Measurements from ENCODE around the gene FLT1.

The FLT1 gene

DNA sequence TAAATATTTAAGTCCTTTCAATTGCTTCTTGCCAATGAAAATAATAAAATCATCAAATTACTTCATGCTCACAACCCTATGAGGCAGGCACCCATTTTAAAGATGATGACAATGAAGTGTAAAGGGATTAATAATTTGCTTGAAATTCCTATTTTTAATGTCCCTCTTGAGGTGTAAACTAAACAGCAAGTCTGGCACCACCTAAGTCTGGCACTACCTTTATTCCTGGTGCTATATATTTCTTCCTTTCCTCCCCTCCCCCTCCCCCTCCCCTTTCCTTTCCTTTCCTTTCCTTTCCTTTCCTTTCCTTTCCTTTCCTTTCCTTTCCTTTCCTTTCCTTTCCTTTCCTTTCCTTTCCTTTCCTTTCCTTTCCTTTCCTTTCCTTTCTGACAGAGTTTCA lies 42.2 kb downstream of the FLT1 start:
- no peak for DNase-seq

DNA sequence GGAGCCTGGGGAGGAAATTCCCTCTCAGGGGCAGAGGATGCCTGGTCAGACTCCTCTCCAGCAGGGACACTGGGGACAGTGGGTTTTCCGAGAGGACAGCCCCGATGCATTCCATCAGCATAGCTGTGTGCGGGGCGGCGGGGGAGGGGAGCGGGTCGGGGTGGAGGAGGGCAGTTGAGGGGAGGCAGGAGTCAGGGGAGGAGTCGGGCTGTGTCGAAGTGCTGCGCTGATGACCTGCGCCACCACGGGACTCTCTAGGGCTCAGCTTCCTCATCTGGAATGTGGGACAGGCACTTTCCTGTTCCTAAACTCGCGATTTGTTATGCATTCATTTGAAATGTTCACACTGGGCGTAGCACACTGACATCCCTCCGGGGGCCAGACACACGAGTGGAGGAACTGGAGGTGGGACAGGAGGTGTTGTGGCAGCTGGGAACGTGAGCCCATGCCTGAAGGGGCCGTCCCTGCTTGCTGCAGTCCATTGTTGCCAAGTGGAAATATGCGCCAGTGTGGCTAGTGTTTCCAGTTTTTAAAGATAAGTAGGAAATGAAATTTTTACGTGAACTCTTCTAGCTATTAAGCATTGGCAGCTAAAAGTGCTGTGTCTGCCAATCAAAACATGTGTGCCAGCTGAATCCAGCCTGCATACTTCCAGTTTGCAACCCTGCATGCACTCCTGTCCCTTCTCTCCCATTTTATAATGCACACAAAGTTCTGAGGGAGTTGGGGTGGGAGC lies 43.3 kb downstream of the FLT1 start:
- DNase-seq, result no peak

DNA sequence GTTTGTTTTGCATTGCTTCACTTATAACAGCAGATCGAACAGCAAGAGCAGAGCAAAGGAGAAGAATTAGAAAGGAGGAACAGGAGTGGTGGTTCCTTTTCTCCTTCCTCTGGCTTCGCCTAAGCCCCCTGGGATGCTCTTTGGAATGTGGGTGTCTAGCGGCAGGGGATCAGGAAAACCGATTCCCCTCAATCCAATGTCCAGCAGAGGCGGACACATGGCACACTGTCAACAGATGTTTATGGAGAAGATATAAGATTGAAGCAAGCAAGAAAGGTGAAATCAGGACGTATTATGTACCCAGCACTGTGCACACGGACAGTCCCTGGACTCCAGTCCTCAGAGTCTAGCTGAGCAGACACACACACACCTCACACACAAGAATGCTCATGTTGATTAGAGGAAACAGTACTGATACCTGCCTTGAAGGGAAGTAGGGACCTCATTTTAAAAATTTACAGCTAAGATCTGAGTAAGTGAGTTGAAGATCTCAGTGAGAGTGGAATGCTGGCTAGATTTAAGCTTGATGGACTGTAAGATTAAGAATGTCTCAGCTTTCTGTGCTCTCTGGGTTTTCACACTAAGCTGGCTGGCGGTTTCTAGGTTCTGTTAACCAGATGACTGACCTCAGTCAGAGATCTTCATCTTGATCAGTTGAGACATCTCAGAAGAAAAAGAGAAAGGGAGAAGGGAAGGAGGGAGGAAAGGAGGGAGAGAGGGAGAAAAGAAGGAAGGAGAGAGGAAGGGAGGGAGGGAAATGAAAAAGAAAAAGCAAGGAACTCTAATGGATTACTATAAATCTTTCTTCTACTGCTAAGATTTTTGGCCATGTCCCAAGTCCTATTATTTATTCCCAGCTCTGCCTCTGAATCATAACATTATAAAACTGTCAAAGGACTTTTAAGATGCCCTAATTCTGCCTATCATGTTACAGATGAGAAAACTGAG lies 44.8 kb downstream of the FLT1 start:
- DNase-seq, result no peak

DNA sequence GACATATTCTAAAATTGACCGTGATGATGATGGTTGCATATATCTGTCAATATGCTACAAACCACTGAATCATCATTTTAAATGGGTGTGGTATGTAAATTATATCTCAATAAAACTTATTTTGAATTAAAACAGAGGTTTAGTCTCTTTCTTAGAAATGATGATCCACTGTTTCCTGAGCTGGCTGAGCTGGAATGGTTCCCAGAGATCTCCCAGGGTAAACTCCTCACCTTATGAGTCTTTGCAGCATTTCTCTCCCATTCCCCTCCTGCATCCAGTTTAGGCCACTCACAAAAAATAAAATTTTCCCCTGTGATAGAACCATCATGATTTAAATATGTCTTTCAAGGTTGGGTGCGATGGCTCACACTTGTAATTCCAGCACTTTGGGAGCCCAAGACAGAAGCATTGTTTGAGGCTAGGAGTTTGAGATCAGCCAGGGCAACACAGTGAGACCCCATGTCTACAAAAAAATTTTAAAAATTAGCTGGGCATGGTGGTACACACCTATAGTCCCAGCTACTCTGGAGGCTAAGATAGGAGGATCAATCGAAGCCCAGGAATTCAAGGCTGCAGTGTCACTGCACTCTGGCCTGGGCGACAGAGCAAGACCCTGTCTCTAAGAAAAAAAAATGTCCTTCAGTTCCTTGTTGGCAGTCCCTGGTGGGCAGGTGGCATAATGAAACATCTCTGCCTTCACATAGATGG lies 46.1 kb downstream of the FLT1 start:
- no peak for DNase-seq

DNA sequence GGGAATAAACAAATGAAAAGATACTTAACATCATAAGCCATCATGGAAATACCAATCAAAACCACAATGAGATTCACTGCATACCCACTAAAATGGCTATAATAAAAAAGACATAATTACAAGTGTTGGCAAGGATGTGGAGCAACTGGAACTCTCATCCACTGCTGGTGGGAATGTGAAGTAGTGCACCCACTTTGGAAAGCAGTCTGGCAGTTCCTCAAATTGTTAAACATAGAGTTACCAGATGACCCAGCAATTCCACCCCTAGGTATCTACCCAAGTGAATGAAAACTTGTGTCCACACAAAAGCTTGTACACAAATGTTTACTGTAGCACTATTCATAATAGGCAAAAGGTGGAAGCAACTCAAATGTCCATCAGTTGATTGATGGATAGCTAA lies 46.9 kb downstream of the FLT1 start:
- DNase-seq, result no peak

DNA sequence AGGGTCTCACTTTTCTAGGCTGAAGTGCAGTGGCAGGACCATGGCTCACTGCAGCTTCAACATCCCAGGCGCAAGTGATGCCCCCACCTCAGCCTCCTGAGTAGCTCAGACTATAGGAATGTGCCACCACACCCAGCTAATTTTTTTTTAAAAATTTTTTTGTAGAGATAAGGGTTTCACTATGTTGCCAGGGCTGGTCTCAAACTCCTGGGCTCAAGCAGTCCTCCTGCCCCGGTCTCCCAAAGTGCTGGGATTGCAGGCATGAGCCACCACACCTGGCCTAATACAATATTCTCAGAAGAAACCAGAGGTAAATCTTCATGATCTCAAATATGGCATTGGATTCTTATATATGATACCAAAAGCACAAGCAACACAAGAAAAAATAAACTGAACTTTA lies 47.7 kb downstream of the FLT1 start:
- DNase-seq, result no peak

DNA sequence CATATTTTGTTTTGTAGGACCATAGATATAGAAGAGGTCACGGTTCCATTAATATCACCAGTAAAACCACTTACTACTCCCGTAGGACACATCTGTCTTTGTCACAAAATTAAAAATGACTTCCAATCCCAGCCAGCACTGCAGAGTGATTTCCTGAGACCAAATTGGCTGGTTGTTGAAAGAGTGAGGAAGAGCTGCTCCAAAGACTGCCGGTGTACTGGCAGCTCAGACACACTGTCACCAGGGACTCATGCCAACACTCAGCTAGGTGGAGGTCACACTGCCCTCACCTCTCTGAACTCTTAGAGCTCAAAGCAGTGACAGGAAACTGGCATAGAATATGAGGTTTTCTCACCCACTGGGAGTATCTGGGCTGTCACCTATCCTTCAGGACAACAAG lies 52.1 kb downstream of the FLT1 start:
- no peak for DNase-seq

DNA sequence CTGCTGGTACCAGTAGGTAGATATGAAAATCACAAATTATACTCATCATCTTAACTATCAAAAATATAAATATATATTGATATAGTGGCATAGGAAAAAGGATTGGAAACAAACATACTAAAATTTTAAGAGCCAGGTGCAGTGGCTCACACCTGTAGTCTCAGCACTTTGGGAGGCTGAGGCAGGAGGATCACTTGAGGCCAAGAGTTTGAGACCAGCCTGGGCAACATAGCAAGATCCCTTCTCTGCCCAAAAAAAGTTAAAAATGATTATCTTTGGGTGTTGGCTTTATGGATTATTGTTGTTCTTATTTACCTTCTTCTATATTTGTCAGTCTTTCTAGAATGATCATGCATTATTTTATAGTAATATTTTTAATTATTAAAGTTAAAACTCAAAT lies 53.4 kb downstream of the FLT1 start:
- no peak for DNase-seq

DNA sequence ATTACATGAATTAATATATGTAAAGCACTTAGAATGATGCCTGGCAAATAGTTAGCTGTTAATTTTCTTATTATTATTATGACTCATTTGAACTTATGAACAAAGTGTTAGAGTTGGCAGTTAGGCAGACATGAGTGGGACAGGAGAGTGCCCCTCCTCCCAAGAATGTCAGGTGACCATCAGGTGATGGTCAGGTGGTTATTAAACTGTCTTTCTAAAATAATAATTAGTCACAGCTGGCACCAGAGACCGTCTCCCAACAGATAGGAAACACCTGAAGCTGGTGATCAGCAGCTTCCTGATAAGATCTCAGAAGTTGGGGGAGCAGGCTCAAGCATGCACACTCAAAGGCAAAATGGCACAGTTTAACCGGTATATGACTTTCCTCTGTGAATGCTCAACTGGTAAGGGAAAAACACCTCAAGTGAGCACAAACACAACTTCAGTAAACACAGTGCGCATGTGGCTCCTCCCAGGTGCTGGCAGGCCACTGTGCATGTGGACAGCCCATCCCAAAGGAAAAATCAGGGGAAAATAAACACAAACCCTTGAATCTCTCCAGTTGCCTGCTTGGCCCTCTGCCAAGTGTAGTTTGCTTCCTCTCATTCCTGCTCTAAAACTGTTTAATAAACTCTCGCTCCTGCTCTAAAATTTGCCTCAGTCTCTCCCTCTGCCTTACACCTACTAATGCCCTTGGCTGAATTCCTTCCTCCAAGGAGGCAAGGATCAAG lies 54.0 kb downstream of the FLT1 start:
- no peak for DNase-seq

DNA sequence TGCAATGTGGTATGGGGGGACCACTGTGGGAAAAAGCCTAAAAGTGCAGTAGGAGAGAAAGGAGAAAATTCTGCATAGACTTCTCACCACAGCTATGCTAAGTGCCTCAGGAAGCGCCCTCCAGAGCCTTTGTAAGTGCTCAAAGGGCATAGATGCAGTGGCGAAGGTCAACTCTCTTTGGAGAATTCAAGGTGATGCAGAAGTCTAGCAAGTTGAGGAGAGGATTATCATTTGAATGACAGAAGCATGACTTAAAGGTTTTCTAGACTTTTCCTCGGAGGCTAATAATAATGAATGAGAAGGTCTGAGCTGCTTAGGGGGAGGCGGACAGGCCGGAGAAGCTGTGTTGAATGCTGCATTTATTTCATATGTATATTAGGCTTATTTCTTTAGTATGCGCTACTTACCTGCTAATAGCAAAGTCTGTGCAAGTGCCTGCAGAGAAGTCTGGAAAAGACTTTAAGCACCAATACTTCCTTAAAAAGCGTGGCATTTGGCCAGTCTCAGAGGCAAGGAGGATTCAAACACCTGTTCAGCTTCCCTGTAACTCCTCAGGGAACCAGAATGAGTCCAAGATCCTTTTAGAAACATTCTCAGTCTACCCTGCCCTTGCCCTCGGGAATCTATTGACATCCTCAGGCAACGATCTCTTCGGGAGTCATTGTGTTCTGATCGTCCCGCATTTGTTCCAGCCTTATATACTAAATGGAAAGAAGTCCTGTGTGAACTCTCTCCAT lies 56.2 kb downstream of the FLT1 start:
- DNase-seq, result no peak

DNA sequence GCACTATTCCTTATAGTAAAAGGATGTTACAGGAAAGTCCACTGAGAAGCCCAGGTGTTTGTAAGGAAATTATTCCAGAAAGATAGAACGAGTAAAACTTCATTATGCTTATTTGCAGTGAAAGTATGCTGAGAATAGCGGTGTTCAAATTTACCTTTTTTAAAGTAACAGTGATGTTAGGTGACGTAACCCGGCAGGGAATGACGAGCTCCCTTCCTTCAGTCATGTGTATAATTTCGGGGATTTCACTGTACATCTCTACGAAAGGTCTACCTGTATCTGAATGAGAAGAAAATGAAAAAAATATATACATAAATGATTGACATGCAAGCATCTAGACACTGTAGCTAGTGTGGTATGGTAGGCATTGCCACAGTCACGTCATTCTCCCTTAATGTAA lies 56.9 kb downstream of the FLT1 start:
- DNase-seq, result no peak

DNA sequence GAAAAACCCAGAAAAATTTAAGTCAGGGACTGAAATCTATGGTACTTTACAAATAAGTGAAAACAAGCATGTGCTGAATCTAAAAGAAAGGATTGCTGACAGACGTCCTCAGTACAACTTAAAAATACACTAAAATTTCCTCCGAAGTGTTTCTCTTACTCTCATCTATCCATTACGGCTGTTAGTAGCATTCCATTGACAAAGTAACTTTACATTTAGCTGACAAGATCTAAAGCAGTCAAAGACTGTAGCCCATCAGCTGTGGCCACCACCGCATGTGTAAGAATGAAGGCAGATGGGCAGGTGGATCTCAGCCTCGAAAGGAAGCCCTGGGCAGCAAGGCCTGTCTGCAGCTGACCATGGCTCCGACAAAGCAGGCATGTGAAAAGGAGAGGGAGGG lies 59.0 kb downstream of the FLT1 start:
- no peak for DNase-seq

DNA sequence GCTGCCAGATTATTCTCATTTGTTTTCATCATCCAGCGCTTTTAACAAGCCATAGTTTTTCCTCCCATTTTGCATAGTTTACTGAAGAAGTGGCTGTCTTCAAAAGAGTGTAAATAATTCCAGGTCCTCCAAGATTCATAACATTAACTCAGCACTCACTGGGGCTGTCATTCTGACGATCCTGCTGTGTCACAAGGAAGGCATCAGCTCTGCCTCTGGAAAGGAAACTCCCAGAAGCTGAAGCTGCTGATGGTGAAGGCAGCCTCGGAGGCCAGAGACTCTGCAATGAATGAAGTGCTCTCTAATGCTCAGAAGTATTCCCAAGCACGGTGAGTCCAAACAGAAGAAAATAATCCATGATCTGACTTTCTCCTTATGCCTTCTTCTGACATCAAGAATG lies 60.0 kb downstream of the FLT1 start:
- no peak for DNase-seq

DNA sequence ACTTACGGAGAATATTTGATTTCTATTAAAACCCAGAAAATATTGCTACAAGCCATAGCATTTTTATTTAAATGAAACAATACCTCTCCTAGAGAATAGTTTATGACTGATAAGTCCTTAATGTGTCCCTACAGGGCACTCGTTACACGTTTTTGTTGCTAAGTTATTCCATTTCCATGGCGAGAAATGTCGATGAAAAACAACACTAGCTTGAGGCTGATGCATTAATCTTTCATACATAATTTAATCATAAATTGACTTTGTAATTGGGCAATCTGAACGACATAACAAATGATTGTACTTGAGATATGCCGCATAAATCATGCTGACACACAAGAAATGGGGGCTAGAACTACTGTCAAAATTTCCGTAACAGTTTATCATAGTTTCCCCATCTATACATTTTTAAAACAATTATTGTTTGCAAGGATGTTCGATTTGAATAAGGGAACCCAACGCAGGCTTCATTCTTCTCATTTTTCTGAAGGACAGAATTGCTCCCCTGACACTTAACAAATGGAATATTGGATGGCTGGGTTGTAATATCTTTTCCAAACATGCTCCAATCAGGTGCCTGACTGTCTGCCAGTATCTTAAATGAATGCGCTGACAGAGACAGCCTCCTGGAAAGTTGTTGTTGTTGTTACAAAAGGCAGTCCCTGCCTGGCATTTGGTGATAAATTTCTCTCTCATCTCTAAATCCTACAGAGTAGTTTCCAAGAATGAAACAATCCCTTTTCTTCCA lies 61.9 kb downstream of the FLT1 start:
- DNase-seq, result no peak

DNA sequence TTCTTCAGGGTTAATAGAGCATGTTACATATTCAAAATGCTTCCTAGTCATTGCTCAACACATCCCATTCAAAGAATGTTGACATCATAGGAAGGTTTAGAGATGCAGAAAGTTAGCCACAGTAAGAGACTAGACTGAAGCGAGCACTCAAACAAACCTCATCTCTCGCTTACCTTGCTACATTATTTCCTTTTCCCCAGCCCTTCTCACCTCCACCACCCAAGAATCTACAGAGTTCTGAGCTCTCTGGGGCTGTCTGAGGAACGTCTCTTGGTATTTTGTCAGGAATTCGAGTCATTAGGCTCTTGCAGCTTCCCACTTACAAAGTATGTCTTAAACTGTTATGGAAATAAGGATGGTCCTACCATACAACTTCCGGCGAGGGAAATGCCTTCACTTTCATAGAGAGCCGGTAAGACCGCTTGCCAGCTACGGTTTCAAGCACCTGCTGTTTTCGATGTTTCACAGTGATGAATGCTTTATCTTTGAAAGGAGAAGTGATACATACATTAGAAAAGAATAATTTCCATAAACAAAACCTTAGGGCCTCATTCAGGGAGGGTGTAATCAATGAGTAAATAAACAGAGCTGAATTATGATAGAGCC lies 65.1 kb downstream of the FLT1 start:
- no peak for DNase-seq

DNA sequence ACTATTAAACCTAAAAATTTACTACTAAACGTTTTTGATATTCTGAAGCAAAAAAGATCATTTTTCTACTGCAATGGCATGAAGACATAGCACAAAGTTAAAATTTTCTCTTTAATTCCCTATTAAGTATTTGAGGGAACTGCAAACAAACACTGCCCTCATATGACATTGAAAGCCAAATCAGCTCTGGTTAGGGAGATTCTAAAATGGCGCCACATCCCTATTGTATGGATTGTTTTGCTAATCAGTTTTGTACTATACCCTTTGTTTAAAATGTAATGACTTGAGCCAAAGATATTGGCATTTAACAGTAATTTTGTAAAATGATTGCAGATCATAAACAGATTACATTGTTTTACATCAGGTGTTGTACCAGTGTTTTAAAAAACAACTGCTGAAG lies 65.8 kb downstream of the FLT1 start:
- DNase-seq, result no peak

DNA sequence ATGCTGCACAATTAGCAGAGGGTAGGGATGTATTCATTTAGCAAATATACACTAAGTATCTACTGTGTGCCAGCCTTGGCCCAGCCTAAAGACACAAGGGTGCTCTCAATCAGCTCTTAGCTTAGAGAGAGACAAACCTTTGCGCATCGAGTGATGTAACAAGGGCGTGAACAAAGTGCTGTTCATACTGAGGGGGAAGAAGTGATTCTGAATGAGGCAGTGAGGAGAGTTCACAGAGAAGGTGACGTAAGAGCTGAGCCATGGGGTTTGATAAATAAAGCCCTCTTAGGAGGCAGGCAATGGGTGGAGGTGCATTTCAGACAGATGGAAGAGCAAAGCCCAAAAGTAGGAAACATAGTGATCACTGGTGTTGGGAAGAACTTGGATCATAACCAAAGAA lies 68.5 kb downstream of the FLT1 start:
- DNase-seq, result no peak

DNA sequence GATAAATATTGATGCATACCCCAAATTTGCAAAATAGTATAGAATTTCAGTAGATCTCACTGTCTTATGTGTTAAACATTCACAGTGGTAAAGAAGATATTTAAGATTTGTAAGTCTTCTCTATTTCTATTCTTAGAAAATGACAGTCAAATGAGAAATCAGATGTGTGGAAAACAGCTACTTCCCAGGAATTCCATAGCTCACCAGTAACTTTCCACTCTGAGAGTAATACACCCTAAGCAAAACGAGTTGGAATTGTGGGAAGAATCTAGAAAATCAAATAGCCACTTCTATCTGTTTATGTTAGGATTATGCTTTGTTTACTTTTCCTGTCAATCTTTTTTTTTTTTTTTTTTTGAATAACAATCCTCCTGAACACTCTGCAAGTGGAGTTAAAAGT lies 69.1 kb downstream of the FLT1 start:
- DNase-seq, result no peak

DNA sequence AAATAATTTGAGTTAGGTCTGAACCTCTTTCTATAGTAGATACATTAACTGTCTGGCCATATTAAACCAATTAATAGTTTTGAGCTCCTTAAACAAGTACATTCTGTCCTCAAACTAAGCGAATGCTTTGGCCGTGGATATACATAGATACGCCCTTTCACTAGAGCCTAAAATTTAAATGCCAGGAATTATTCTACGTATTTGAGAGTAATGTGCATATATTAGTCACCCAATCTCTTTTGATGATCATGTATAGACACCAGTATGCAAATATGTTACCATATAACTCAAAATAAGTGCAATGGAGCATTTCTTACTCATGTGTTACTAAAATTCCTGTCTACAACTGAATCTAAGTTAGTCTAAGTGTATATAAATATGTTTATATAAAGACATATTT lies 70.4 kb downstream of the FLT1 start:
- DNase-seq, result no peak

DNA sequence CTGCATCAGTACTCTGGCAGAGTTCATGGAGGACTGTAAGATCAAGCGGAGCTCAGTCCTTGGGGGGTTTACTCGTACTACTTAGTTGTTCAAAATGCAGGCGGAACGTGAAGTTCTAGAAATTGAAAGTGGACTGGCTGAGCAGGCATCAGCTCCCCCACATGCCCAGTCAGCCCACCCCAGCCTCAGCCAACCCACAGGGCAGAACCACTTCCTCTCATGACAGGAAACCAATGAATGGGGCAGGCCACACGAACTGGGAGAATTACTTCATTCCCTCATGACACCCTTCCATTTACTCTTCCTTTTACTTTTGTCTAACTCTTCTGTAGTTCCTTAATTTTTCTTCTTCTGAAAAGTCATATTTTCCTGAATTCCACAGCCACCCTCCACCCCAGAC lies 71.9 kb downstream of the FLT1 start:
- DNase-seq, result peak; percentile 88
